SU-DHL-6 (cell line): Measurements from ENCODE around the gene SHISA4.
"Not testable (repeated sequence)": the region's sequence is repeated elsewhere in the genome, so short reads cannot be mapped to it uniquely, and the experiment has no call there.

ENCODE experiments used
- H2AFZ ChIP-seq: fragments of 200-600 bp; sonication (generic); 2 replicates; pipeline ENCODE4 v1.6.1; 2014; ENCODE audit warnings: low read depth, mild to moderate bottlenecking, moderate library complexity, mixed read lengths, antibody characterized with exemption, low read length; ENCODE audit not compliant: severe bottlenecking
- H3F3A ChIP-seq: fragments of 200-600 bp; shearing (Covaris generic); 2 replicates; pipeline ENCODE4 v1.6.0; 2016; ENCODE audit warnings: antibody characterized with exemption, mild to moderate bottlenecking; ENCODE audit not compliant: insufficient read depth
- H3K27ac ChIP-seq: fragments of 200-600 bp; sonication (generic); 2 replicates; pipeline ENCODE4 v1.5.1; 2016; ENCODE audit warnings: low read depth, mild to moderate bottlenecking, low read length, moderate library complexity, mixed read lengths
- H3K27me3 ChIP-seq: fragments of 200-600 bp; sonication (generic), shearing (Covaris generic); 2 replicates; pipeline ENCODE4 v1.6.0; 2014; ENCODE audit warnings: mild to moderate bottlenecking, low read length
- H3K36me3 ChIP-seq: fragments of 200-600 bp; sonication (generic); 2 replicates; pipeline ENCODE4 v1.6.1; 2014; ENCODE audit warnings: mild to moderate bottlenecking, low read length, mixed read lengths
- H3K4me2 ChIP-seq: fragments of 300-600, 200-600 bp; shearing (Covaris generic), sonication (generic); 2 replicates; pipeline ENCODE4 v1.6.0; 2014; ENCODE audit warnings: low read length, low read depth, mild to moderate bottlenecking; ENCODE audit not compliant: poor library complexity, severe bottlenecking
- H3K4me3 ChIP-seq: fragments of 200-600 bp; sonication (generic); 2 replicates; pipeline ENCODE4 v1.5.1; 2014; ENCODE audit warnings: antibody characterized with exemption, low read length, mild to moderate bottlenecking, mixed read lengths; ENCODE audit not compliant: insufficient read depth, poor library complexity, severe bottlenecking
- H3K79me2 ChIP-seq: fragments of 200-600 bp; sonication (generic); 2 replicates; pipeline ENCODE4 v1.6.1; 2014; ENCODE audit warnings: mild to moderate bottlenecking, low read length, moderate library complexity; ENCODE audit not compliant: insufficient read depth
- H3K9ac ChIP-seq: fragments of 200-600 bp; sonication (generic); 2 replicates; pipeline ENCODE4 v1.7.0; 2014; ENCODE audit warnings: mild to moderate bottlenecking, low read length
- H3K9me2 ChIP-seq: fragments of 200-600 bp; sonication (generic); replicated peaks from 2 replicates; pipeline ENCODE4 v1.6.1; 2014; ENCODE audit warnings: low read length; ENCODE audit not compliant: insufficient read depth
- H3K9me3 ChIP-seq: fragments of 200-600 bp; sonication (generic); 2 replicates; pipeline ENCODE4 v1.6.1; 2014; ENCODE audit warnings: low read length, mixed read lengths; ENCODE audit not compliant: insufficient read depth
- H4K20me1 ChIP-seq: fragments of 200-600 bp; sonication (generic); 2 replicates; pipeline ENCODE4 v1.6.1; 2014; ENCODE audit warnings: low read depth, mild to moderate bottlenecking, antibody characterized with exemption, low read length, moderate library complexity, mixed read lengths
- EZH2phosphoT487 ChIP-seq: fragments of 200-600 bp; sonication (generic), shearing (Covaris generic); conservative IDR thresholded peaks from 2 replicates; pipeline ENCODE4 v1.6.1; 2018; ENCODE audit warnings: mild to moderate bottlenecking, antibody characterized with exemption, low read length, moderate library complexity, mixed read lengths
- TF ChIP-seq, protein P1 (sequence below): fragments of 200-600 bp; sonication (generic); IDR thresholded peaks from one replicate; pipeline ENCODE4 v1.5.1; 2017; ENCODE audit warnings: antibody characterized with exemption, mild to moderate bottlenecking, low read length, moderate library complexity; ENCODE audit not compliant: insufficient read depth, poor library complexity, severe bottlenecking

The SHISA4 gene

DNA sequence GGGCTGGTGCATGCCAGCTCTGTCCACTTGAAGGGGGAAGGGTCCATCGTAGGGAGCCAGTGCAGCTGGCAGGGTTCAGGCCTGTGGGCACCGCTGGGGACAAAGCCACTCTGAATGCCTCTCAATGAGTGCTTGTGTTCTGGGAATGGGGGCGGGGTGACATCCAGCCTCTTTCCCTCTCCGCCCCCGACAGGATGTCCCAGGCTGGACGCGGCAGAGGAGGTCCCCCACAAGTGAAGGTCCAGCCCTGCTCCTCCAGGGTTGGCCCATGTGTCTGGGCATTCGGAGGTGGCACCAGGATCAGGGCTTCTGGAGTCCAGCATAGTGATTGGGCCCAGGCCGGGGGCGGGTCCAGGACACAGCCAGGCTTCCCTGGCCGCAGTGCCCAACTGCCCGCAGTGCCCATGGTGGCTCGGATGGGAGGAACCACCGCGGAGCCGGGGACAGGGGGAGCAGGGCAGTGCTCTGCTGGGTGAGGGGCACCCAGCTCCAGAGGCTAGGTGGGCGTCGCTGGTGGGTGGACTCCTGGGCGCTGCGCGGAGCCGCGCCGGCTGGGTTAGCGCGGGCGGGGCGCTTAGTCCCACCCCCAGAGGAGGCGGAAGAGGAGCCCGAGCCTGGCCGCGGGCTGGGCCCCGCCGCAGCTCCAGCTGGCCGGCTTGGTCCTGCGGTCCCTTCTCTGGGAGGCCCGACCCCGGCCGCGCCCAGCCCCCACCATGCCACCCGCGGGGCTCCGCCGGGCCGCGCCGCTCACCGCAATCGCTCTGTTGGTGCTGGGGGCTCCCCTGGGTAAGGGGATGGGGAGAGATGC lies at the start of gene SHISA4:
SHISA4 (plus strand) TSS at position 617 of the 808 bp plus-strand sequence; CDS start at position 714, 97 bp downstream.
- Histone ChIP-seq H3K36me3 (no peaks in the 10 kb centered on the region), H3F3A (no peaks in the 10 kb centered on the region), H3K9me3 (no peaks in the 10 kb centered on the region), H3K79me2 (no peaks in the 10 kb centered on the region), H3K4me3 (no peak within 1 kb of the TSS), H3K9me2 (no peaks in the 10 kb centered on the region), H2AFZ (no peak within 1 kb of the TSS), H3K4me2 (no peak within 1 kb of the TSS), H3K27ac (no peak within 1 kb of the TSS), H3K9ac (no peak within 1 kb of the TSS), H4K20me1 (no peaks in the 10 kb centered on the region), H3K27me3 (no peaks in the 10 kb centered on the region)
- TF ChIP-seq, protein P1, sequence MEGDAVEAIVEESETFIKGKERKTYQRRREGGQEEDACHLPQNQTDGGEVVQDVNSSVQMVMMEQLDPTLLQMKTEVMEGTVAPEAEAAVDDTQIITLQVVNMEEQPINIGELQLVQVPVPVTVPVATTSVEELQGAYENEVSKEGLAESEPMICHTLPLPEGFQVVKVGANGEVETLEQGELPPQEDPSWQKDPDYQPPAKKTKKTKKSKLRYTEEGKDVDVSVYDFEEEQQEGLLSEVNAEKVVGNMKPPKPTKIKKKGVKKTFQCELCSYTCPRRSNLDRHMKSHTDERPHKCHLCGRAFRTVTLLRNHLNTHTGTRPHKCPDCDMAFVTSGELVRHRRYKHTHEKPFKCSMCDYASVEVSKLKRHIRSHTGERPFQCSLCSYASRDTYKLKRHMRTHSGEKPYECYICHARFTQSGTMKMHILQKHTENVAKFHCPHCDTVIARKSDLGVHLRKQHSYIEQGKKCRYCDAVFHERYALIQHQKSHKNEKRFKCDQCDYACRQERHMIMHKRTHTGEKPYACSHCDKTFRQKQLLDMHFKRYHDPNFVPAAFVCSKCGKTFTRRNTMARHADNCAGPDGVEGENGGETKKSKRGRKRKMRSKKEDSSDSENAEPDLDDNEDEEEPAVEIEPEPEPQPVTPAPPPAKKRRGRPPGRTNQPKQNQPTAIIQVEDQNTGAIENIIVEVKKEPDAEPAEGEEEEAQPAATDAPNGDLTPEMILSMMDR, result no peak
- TF ChIP-seq EZH2phosphoT487, result no peak

DNA sequence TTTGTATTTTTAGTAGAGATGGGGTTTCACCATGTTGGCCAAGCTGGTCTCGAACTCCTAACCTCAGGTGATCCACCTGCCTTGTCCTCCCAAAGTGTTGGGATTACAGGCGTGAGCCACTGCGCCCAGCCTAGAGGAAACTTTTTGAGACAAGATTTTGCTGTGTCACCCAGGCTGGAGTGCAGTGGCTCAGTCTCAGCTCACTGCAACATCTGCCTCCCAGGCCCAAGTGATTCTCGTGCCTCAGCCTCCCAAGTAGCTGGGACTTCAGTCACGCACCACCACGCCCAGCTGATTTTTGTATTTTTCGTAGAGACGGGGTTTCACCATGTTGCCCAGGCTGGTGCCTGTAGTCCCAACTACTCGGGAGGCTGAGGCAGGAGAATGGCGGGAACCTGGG lies 49.6 kb upstream of the SHISA4 start:
- not testable (repeated sequence) for H3K4me3 ChIP-seq, H3K9me2 ChIP-seq, H3K27me3 ChIP-seq, H3K27ac ChIP-seq, H3K9me3 ChIP-seq, H3K9ac ChIP-seq, H3K4me2 ChIP-seq, H3F3A ChIP-seq, H2AFZ ChIP-seq
- peaks cover 100% of the 10 kb centered on the region for H3K79me2 ChIP-seq
- H3K36me3 ChIP-seq, result peaks cover 11% of the 10 kb centered on the region; the same call in 1 of the 2 replicates
- H4K20me1 ChIP-seq, result peaks cover 47% of the 10 kb centered on the region

- Histone ChIP-seq H3K27me3 (no peaks in the 10 kb centered on the region), H3F3A (no peaks in the 10 kb centered on the region; the same call in 1 of the 2 replicates), H3K9me3 (no peaks in the 10 kb centered on the region), H3K27ac (no peak overlapping the region), H3K9ac (no peak overlapping the region), H3K9me2 (no peaks in the 10 kb centered on the region), H3K36me3 (peaks cover 8% of the 10 kb centered on the region; the same call in 1 of the 2 replicates), H2AFZ (no peak overlapping the region), H4K20me1 (peaks cover 46% of the 10 kb centered on the region), H3K4me3 (no peak overlapping the region), H3K4me2 (no peak overlapping the region), H3K79me2 (peaks cover 100% of the 10 kb centered on the region)
- TF ChIP-seq, protein P1, result no peak
- no peak for TF ChIP-seq EZH2phosphoT487
These were observed 48.6 kb upstream of the SHISA4 start for GRCh38 chr1:201840055-201840454.

GRCh38 chr1:201840490-201840889 lies 48.2 kb upstream of the SHISA4 start:
- Histone ChIP-seq H4K20me1 (peaks cover 44% of the 10 kb centered on the region), H3K9ac (no peak overlapping the region), H3K27me3 (no peaks in the 10 kb centered on the region), H3K79me2 (peaks cover 100% of the 10 kb centered on the region), H3K27ac (no peak overlapping the region), H2AFZ (no peak overlapping the region), H3K9me3 (no peaks in the 10 kb centered on the region), H3K4me3 (no peak overlapping the region), H3K9me2 (no peaks in the 10 kb centered on the region), H3K4me2 (no peak overlapping the region), H3K36me3 (peaks cover 3% of the 10 kb centered on the region; the same call in 1 of the 2 replicates), H3F3A (no peaks in the 10 kb centered on the region; the same call in 1 of the 2 replicates)
- TF ChIP-seq, protein P1, result no peak
- TF ChIP-seq EZH2phosphoT487, result no peak
